Measurements from ENCODE around the gene TREX2.

Gene TREX2

GRCh38 chrX:153476666-153477363, 31.0 kb upstream of the TREX2 start:
- TF ChIP-seq CTCF (IDR thresholded peaks at IDR 0.05; ENCODE audit: insufficient read depth, missing control alignments): no peak
- no peak for DNase-seq (ENCODE audit: insufficient read length, low spot score)
- no peak for FAIRE-seq

- DNase-seq (ENCODE audit: insufficient read length, low spot score): no peak
- no peak for FAIRE-seq
Observed at GRCh38 chrX:153475751-153476281, 30.0 kb upstream of the TREX2 start.

GRCh38 chrX:153475271-153475670, 29.4 kb upstream of the TREX2 start:
- DNase-seq (ENCODE audit: insufficient read length, low spot score) (no peak), FAIRE-seq (no peak)
- no peak for TF ChIP-seq CTCF (IDR thresholded peaks at IDR 0.05; ENCODE audit: insufficient read depth, missing control alignments)

More at GRCh38 chrX:153475751-153476281, 30.0 kb upstream of the TREX2 start:
- TF ChIP-seq CTCF (IDR thresholded peaks at IDR 0.05; ENCODE audit: insufficient read depth, missing control alignments): no peak

- no peak for TF ChIP-seq CTCF (IDR thresholded peaks at IDR 0.05; ENCODE audit: insufficient read depth, missing control alignments)
- no peak for DNase-seq (ENCODE audit: insufficient read length, low spot score)
- no peak for FAIRE-seq
Observed at GRCh38 chrX:153474718-153475117, 28.9 kb upstream of the TREX2 start.

- DNase-seq (ENCODE audit: insufficient read length, low spot score) (no peak), FAIRE-seq (no peak)
Observed at GRCh38 chrX:153474266-153474665, 28.4 kb upstream of the TREX2 start.

GRCh38 chrX:153473126-153473525, 27.3 kb upstream of the TREX2 start:
- no peak for TF ChIP-seq CTCF (IDR thresholded peaks at IDR 0.05; ENCODE audit: insufficient read depth, missing control alignments)
- no peak for FAIRE-seq
- no peak for DNase-seq (ENCODE audit: insufficient read length, low spot score)

More at GRCh38 chrX:153474266-153474665, 28.4 kb upstream of the TREX2 start:
- TF ChIP-seq CTCF (IDR thresholded peaks at IDR 0.05; ENCODE audit: insufficient read depth, missing control alignments): no peak

- DNase-seq (ENCODE audit: insufficient read length, low spot score): no peak
- no peak for TF ChIP-seq CTCF (IDR thresholded peaks at IDR 0.05; ENCODE audit: insufficient read depth, missing control alignments)
- FAIRE-seq: no peak
Observed at GRCh38 chrX:153471663-153472280, 25.9 kb upstream of the TREX2 start.

Data from D721Med (cell line).